ENCODE data around the gene TAOK1. TPM values are rescaled to one million over a fixed set of nuclear protein-coding genes. Genes with fewer than 3 reads are reported as not detected.

Gene TAOK1
- total RNA-seq, 1 experiment from 2014 or later, result 56.3 TPM

GRCh38 chr17:29565643-29566472 lies 175.7 kb downstream of the TAOK1 start (continued):
- TF ChIP-seq ZNF274 (IDR thresholded peaks at IDR 0.05; ENCODE audit: low read depth, low read length), result no peak
- TF ChIP-seq SP1 (IDR thresholded peaks at IDR 0.05; ENCODE audit: low read depth), result no peak
- no peak for TF ChIP-seq JUND (IDR thresholded peaks at IDR 0.05)
- no peak for TF ChIP-seq SRF (IDR thresholded peaks at IDR 0.05; ENCODE audit: low read depth)
- TF ChIP-seq SIN3A (IDR thresholded peaks at IDR 0.05; ENCODE audit: low read depth), result 0 out of 2 replicates have a peak, but pooled peaks have one; percentile 45

DNA sequence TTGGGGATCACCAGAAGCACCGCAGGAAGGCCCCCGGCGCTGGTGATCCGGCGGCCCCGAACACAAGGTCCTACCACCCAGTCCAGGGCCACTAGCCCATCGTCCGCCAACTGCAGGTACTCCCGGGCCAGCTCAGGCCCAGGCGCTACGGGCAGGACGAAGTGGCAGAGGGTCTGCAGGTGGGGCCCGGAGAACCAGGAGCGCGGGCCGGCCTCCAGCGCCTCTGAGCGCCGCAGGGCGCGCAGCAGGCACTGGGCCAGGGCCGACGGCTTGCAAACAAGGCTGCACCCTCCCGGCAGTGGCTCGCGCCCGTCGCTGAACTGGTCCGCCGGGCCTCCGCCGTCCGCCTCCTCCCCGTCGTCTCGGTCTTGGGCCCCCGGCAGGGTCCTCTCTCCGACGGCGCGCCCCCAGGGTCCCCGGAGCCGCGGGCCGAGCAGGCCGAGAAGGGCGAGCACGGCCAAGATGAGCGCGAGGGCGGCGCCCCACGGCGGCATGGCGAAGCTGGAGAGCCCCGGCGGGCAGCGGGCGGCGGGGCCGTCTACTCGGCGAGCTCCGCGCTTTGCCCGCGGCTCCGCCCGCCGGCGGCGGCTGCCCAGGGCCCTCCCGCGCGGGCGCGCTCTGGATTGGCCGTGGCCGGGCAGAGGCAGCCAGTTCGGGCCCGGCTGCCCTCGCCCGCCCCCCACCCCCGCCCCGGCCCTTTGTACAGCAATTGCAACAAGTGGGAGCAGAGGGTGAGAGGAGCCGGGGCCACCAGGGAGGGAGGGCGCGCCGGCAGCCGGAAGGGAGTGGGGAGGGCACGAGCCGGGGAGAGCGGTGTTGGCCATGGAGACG lies 176.5 kb downstream of the TAOK1 start, which contains the start of gene ABHD15:
Gene ABHD15 (minus strand): TSS at position 565 of the 831 bp plus-strand sequence. CDS start 71 bp downstream, at position 494.
- peak within 1 kb of the TSS; percentile 82 for H3K27ac ChIP-seq (ENCODE audit: low read depth, low read length)
- ATAC-seq, result peak; percentile 62

More for the DNA sequence above, 176.5 kb downstream of the TAOK1 start, which contains the start of gene ABHD15:
- H3K9me2 ChIP-seq (ENCODE audit: insufficient read depth), result no peaks in the 10 kb centered on the region
- H3K4me3 ChIP-seq (replicated peaks in 1 of 2; ENCODE audit: low read depth in 1 of 2, low read length in 2 of 2), result peak within 1 kb of the TSS; percentile 79 to 82
- peak; percentile 19 for DNase-seq (ENCODE audit: low read depth, low spot score)
- CTCF ChIA-PET, result interaction anchor here (1.0 to 3.8 kb wide), 6 partner anchors 11 to 442 kb away, joined by 3 to 30 read pairs (median 4); partner anchors contain the start of gene ANKRD13B
- RAD21 ChIA-PET (ENCODE audit: low non-redundant PET in 1 of 2, low total read pairs in 2 of 2, uncharacterized antibody in 2 of 2, unreplicated experiment in 2 of 2), result interaction anchor here (1.1 to 1.3 kb wide), 4 partner anchors 25 to 442 kb away, joined by 3 to 5 read pairs (median 3); no protein-coding TSS in a partner anchor
- H2AFZ ChIP-seq (ENCODE audit: low read depth, low read length, poor library complexity, severe bottlenecking), result peak within 1 kb of the TSS; percentile 88
- no peaks in the 10 kb centered on the region for H3K27me3 ChIP-seq (ENCODE audit: insufficient read depth, low read length)
- H3K9ac ChIP-seq (ENCODE audit: low read length), result peak within 1 kb of the TSS; percentile 75
- H3K36me3 ChIP-seq (ENCODE audit: control insufficient read depth in 1 of 2, insufficient read depth in 2 of 2, low read length in 2 of 2), result peaks cover 3 to 4% of the 10 kb centered on the region in 2 experiments; a peak in 1 of 4 replicates
- POLR2A ChIA-PET, result interaction anchor here (1.0 kb wide), 1 partner anchor 24 kb away, joined by 3 read pairs; no protein-coding TSS in a partner anchor
- peaks cover 10% of the 10 kb centered on the region; the same call in 1 of the 2 replicates for H3K79me2 ChIP-seq (ENCODE audit: insufficient read depth, low read length)
- intact Hi-C loops (cut with micrococcal nuclease), result no loop called here
- BruUV-seq (replicated peaks), result no TSS peak
- H4K20me1 ChIP-seq (ENCODE audit: insufficient read depth), result no peaks in the 10 kb centered on the region
- TF ChIP-seq FOSL1 (IDR thresholded peaks at IDR 0.05; ENCODE audit: low read depth), result no peak
- TF ChIP-seq SP1 (IDR thresholded peaks at IDR 0.05; ENCODE audit: low read depth), result no peak
- no peak for TF ChIP-seq CTCF (IDR thresholded peaks at IDR 0.05 in 2 of 3, conservative IDR thresholded peaks at IDR 0.05 in 1 of 3; ENCODE audit: borderline replicate concordance in 1 of 3, insufficient read depth in 1 of 3, low read depth in 2 of 3, low read length in 2 of 3)
- peak; percentile 86 for TF ChIP-seq ZFX (IDR thresholded peaks at IDR 0.05)
- peak; percentile 40; the same call in 1 of the 2 replicates for TF ChIP-seq SIN3A (IDR thresholded peaks at IDR 0.05; ENCODE audit: low read depth)
- TF ChIP-seq, protein P1, sequence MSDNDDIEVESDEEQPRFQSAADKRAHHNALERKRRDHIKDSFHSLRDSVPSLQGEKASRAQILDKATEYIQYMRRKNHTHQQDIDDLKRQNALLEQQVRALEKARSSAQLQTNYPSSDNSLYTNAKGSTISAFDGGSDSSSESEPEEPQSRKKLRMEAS (IDR thresholded peaks at IDR 0.05), result no peak; the same call in 1 of the 2 replicates
- no peak for TF ChIP-seq SRF (IDR thresholded peaks at IDR 0.05; ENCODE audit: low read depth)
- TF ChIP-seq ZNF274 (IDR thresholded peaks at IDR 0.05; ENCODE audit: low read depth, low read length), result no peak
- peak; percentile 43 for TF ChIP-seq POLR2A (IDR thresholded peaks at IDR 0.05; ENCODE audit: borderline replicate concordance, extremely low read depth, insufficient read depth, insufficient read length)
- TF ChIP-seq POLR2AphosphoS5 (IDR thresholded peaks at IDR 0.05; ENCODE audit: low read depth, low read length), result peak; percentile 22; the same call in 1 of the 2 replicates
- no peak for TF ChIP-seq JUND (IDR thresholded peaks at IDR 0.05)
- TF ChIP-seq CEBPB (IDR thresholded peaks at IDR 0.05; ENCODE audit: low read depth), result no peak
- no peak for TF ChIP-seq EZH2 (IDR thresholded peaks at IDR 0.05)
- 0 out of 2 replicates have a peak, but pooled peaks have one; percentile 12 for TF ChIP-seq EGR1 (IDR thresholded peaks at IDR 0.05; ENCODE audit: low read depth)
- TF ChIP-seq EZH2phosphoT487 (IDR thresholded peaks at IDR 0.05; ENCODE audit: borderline replicate concordance), result no peak
- peak within 1 kb of the TSS; percentile 99 for H3K4me2 ChIP-seq (ENCODE audit: low read length)
- peaks cover 13 to 25% of the 10 kb centered on the region in 2 experiments for H3K4me1 ChIP-seq (ENCODE audit: control insufficient read depth in 1 of 2, insufficient read depth in 2 of 2, low read length in 2 of 2)
- no peaks in the 10 kb centered on the region for H3K9me3 ChIP-seq (ENCODE audit: control insufficient read depth in 1 of 2, insufficient read depth in 1 of 2, low read depth in 1 of 2, low read length in 2 of 2)

All from HCT116 (cell line).